ENCODE results near the gene DBT.

Gene DBT

DNA sequence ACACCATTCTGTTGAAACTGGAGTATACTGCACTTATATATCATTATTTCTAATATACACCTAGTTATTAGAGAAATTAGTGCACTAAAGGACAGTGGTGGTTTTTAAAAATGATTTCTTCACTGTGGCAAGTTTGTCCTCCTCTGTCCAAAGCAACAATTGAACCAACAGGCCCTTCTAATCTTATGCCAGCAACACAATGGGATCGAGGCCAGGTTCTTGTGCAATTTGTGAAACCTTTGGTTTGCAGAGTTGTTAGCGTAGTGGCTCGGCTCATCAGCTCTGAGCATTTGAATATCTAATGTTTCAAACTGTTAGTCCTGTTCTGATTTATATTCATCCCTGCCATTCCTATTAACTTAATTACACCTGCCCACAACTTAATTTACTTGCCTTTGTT lies 61.7 kb downstream of the DBT start:
- DNase-seq, result no peak

DNA sequence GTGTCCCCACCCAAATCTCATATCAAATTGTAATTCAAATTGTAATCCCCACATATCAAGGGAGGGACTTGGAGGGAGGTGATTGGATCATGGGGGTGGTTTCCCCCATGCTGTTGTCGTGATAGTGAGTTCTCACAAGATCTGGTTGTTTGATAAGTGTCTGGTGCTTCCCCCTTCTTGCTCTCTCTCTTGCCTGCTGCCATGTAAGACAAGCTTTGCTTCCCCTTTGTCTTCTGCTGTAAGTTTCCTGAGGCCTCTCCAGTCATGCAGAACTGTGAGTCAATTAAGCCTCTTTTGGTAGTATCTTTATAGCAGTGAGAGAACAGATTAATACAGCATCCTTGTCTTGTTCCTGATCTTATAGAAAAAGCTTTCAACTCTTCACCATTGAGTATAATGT lies 65.1 kb downstream of the DBT start:
- no peak for DNase-seq

- no peak for DNase-seq
Measured at GRCh38 chr1:100183370-100183769, 66.3 kb downstream of the DBT start.

GRCh38 chr1:100178091-100178490 lies 71.5 kb downstream of the DBT start, which contains the start of gene LRRC39:
TSS of gene LRRC39 (minus strand) at chr1:100178256. CDS start at chr1:100168516, 9,740 bp downstream.
- no peak for DNase-seq

DNA sequence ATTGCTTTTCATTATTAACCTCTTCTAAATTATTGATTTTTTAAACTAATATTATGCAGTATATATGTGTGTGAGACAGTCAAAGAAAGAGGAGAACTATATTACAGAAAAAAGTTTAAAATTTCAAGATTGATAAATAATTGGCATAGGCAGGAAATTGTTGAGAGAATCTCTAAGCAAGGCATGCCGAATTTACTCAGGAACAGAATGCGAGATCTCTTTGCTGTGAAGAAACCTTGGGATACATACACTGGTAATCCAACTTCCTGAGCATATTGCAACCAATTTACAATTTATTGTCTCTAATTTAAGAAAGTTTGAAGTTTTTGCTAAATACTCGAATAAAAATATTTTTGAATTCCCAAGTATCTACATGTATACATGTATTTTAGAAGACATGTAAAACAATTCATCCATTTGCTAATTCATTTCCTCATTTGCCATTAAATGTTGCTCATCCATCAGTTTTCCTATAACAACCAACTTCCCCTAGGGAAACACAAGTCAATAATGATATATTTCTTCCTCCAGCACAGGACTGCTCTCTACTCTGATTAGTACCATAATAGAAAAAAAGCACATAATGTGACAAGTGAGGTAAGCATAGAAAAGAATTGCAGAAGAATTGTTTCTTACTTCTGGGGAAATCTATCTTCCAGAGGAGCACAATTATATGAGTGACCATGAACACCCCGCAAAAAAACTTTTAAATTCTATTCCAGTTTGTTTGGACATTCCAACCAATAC lies 72.2 kb downstream of the DBT start:
- no peak for DNase-seq

- no peak for DNase-seq
Measured at GRCh38 chr1:100168051-100168450, 81.6 kb downstream of the DBT start.

- no peak for DNase-seq
Measured at GRCh38 chr1:100164702-100165101, 84.9 kb downstream of the DBT start.

DNA sequence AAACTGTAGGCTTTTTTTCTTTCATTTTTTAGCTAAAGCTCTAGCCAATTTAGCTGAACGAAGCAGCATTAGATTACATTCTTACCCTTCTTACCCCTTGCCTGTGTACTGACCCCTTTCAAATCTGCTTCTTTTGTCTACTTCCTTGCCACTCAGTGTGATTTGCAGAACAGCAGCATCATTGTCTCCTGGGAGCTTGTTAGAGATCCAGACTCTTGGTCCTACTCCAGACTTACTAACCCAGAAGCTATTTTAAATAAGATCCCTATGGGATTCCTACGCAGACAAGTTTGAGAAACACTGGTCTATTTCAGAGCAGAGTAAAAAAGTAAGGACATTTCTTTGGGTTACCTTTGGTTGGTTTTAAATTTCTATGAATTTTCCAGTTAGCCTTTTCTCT lies 85.4 kb downstream of the DBT start:
- DNase-seq, result no peak

- DNase-seq, result no peak
Measured at GRCh38 chr1:100162881-100163280, 86.8 kb downstream of the DBT start.

GRCh38 chr1:100152271-100152670 lies 97.4 kb downstream of the DBT start:
- DNase-seq, result no peak

DNA sequence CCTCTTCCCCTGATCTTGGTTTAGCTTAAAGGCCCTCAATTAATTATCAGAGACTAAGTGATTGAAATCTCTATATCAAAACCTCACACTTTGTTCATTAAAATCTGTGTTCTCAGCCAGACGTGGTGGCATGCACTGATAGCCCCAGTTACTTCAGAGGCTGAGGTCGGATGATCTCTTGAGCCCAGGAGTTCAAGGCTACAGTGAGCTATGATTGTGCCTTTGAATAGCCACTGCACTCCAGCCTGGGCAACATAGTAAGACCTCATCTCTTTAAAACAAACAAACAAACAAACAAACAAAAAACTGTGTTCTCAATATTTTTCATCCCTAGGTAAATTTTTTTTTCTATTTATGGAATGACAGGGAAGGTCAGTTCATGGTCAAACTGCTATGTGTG lies 98.0 kb downstream of the DBT start:
- no peak for DNase-seq

GRCh38 chr1:100147875-100148274 lies 101.8 kb downstream of the DBT start:
- no peak for DNase-seq

- DNase-seq, result no peak
Measured at GRCh38 chr1:100146958-100147357, 102.7 kb downstream of the DBT start.

DNA sequence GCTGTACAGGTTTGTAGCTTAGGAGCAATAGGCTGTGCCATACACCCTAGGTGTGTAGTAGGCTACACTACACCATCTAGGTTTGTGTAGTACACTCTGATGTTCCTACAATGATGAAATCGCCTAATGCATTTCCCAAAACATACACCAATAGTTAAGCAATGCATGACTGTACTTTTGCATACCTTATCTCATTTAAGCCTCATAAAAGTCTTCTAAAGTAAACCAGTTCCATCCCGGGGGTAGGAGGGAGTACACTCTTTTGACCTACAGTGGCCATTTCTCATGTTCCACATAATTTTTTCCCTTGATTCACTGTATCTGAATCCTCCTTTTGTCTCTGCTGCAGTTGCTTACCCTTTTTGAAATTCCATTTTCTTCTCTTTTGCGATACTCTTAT lies 104.5 kb downstream of the DBT start:
- no peak for DNase-seq

GRCh38 chr1:100142343-100142742 lies 107.3 kb downstream of the DBT start:
- DNase-seq, result no peak

- no peak for DNase-seq
Measured at GRCh38 chr1:100141192-100141591, 108.4 kb downstream of the DBT start.

- no peak for DNase-seq
Measured at GRCh38 chr1:100137602-100138001, 112.0 kb downstream of the DBT start.

Measured in activated CD4-positive, CD25-positive, alpha-beta regulatory T cell treated with anti-CD3 and anti-CD28 coated beads, Interleukin-2, amount 50 U/mL, for 72 hours (primary cell).